Loucy (cell line): ENCODE measurements around the gene PDE8A.

Experiments used
- EZH2phosphoT487 ChIP-seq: fragments of 200-600 bp; IDR thresholded peaks from 2 replicates; pipeline ENCODE4 v1.6.1; 2018; ENCODE audit warnings: antibody characterized with exemption, mild to moderate bottlenecking, moderate library complexity, borderline replicate concordance
- TF ChIP-seq, protein P1 (sequence below): fragments of 200-600 bp; sonication (generic); conservative IDR thresholded peaks from 2 replicates; pipeline ENCODE4 v1.5.1; 2014; ENCODE audit warnings: mild to moderate bottlenecking, antibody characterized with exemption, low read length

- TF ChIP-seq, protein P1, sequence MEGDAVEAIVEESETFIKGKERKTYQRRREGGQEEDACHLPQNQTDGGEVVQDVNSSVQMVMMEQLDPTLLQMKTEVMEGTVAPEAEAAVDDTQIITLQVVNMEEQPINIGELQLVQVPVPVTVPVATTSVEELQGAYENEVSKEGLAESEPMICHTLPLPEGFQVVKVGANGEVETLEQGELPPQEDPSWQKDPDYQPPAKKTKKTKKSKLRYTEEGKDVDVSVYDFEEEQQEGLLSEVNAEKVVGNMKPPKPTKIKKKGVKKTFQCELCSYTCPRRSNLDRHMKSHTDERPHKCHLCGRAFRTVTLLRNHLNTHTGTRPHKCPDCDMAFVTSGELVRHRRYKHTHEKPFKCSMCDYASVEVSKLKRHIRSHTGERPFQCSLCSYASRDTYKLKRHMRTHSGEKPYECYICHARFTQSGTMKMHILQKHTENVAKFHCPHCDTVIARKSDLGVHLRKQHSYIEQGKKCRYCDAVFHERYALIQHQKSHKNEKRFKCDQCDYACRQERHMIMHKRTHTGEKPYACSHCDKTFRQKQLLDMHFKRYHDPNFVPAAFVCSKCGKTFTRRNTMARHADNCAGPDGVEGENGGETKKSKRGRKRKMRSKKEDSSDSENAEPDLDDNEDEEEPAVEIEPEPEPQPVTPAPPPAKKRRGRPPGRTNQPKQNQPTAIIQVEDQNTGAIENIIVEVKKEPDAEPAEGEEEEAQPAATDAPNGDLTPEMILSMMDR: no peak
- no peak for TF ChIP-seq EZH2phosphoT487
Observed at GRCh38 chr15:84976746-84977345, 4.8 kb upstream of the PDE8A start.
